HepG2 (cell line): Measurements from ENCODE around the gene PRELP. TPM values are rescaled to one million over a fixed set of nuclear protein-coding genes. Genes with fewer than 3 reads are reported as not detected.

Experiments used
- ATAC-seq: fragments of 200-7000 bp; cut with Tn5 transposase; 3 replicates; pipeline ENCODE4 v1.9.1; 2020; ENCODE audit warnings: mild to moderate bottlenecking, moderate library complexity
- BruUV-seq: library from RNA; stranded (reverse); fragments of 400-500 nt; replicated peaks from 2 replicates; lab custom pipeline; 2021; lab: Mats Ljungman, UMichigan
- CTCF ChIA-PET: fragments of 300-600 bp; formaldehyde crosslinking; extraction: SDS; loops from one replicate; lab custom pipeline; 2021; ENCODE audit warnings: low total read pairs, inconsistent platforms, low intra/inter-chr PET ratio; lab: Yijun Ruan, JAX
- POLR2A ChIA-PET: fragments of 350-600 bp; sonication (Branson Sonifier 250); formaldehyde crosslinking; loops from one replicate; lab custom pipeline; 2020; ENCODE audit warnings: antibody characterized with exemption, inconsistent platforms; lab: Yijun Ruan, JAX
- DNase-seq: peaks from one replicate; pipeline ENCODE4 v3.0.0-alpha.2; 2015; ENCODE audit warnings: low spot score
- FAIRE-seq: peaks from 3 replicates; lab custom pipeline; 2011; peaks lifted over from hg19 to GRCh38; lab: Jason Lieb, UNC
- H2AFZ ChIP-seq: one replicate; pipeline ENCODE4 v1.6.1; 2011; ENCODE audit warnings: low read length, inconsistent platforms
- H3K27ac ChIP-seq: fragments of 300-600 bp; 3 replicates; pipeline ENCODE4 v1.8.0; 2011; ENCODE audit warnings: mixed run types, mild to moderate bottlenecking, mixed read lengths, low read length, inconsistent platforms; ENCODE audit not compliant: insufficient read depth; ENCODE audit errors: extremely low read length
- H3K27me3 ChIP-seq, 2 experiments: fragments of 200-600 bp in 1 of 2; 2 replicates in 1 of 2; 3 replicates in 1 of 2; pipeline versions ENCODE4 v1.6.0 to v1.8.0; 2011; ENCODE audit warnings: low read length in 2 of 2, mild to moderate bottlenecking in 2 of 2, moderate library complexity in 2 of 2, inconsistent platforms in 1 of 2; ENCODE audit not compliant: insufficient read depth in 2 of 2, control insufficient read depth in 1 of 2
- H3K36me3 ChIP-seq, 2 experiments: fragments of 200-600 bp in 1 of 2; replicated peaks in 1 of 2; 2 replicates in 1 of 2; 3 replicates in 1 of 2; pipeline versions ENCODE4 v1.5.1 to v1.8.0; 2011; ENCODE audit warnings: low read length in 2 of 2, inconsistent platforms in 1 of 2; ENCODE audit not compliant: insufficient read depth in 2 of 2, control insufficient read depth in 1 of 2
- H3K4me1 ChIP-seq: 2 replicates; pipeline ENCODE4 v1.5.1; 2012; ENCODE audit warnings: low read length, inconsistent platforms; ENCODE audit not compliant: insufficient read depth
- H3K4me2 ChIP-seq: 2 replicates; pipeline ENCODE4 v1.6.0; 2011; ENCODE audit warnings: low read depth, low read length, inconsistent platforms
- H3K4me3 ChIP-seq, 3 experiments: fragments of 200-600 bp in 1 of 3; sonication (generic), shearing (Covaris generic) in 1 of 3; replicated peaks in 1 of 3; 2 replicates each; pipeline ENCODE4 v1.5.1; 2011 to 2016; ENCODE audit warnings: low read length in 3 of 3, inconsistent platforms in 2 of 3, low read depth in 2 of 3, mild to moderate bottlenecking in 2 of 3, control low read depth in 1 of 3, mixed read lengths in 1 of 3; ENCODE audit not compliant: insufficient read depth in 1 of 3
- H3K79me2 ChIP-seq: one replicate; pipeline ENCODE4 v1.6.1; 2011; ENCODE audit warnings: low read length, inconsistent platforms; ENCODE audit not compliant: insufficient read depth
- H3K9ac ChIP-seq: 2 replicates; pipeline ENCODE4 v1.6.0; 2011; ENCODE audit warnings: mild to moderate bottlenecking, low read depth, low read length, inconsistent platforms; ENCODE audit not compliant: insufficient read depth
- H3K9me3 ChIP-seq: 2 replicates; pipeline ENCODE4 v1.5.1; 2012; ENCODE audit warnings: mild to moderate bottlenecking, low read length
- H4K20me1 ChIP-seq: 2 replicates; pipeline ENCODE4 v1.6.0; 2011; ENCODE audit warnings: inconsistent platforms, mild to moderate bottlenecking, low read length, moderate library complexity; ENCODE audit not compliant: insufficient read depth
- ARNT2 ChIP-seq: sonication (generic); formaldehyde crosslinking; IDR thresholded peaks from 2 replicates; pipeline ENCODE4 v1.8.0; 2022; ENCODE audit warnings: mild to moderate bottlenecking, low read depth, missing genetic modification reagents, moderate library complexity
- CBX5 ChIP-seq: sonication (generic); formaldehyde crosslinking; IDR thresholded peaks from 2 replicates; pipeline ENCODE4 v1.4.0; 2020; ENCODE audit warnings: missing genetic modification reagents, borderline replicate concordance
- GABPB1 ChIP-seq: IDR thresholded peaks from 2 replicates; pipeline ENCODE4 v1.6.1; 2016; ENCODE audit warnings: mild to moderate bottlenecking, missing genetic modification reagents, moderate library complexity, missing compliant biosample characterization
- HMG20A ChIP-seq: IDR thresholded peaks from 2 replicates; pipeline ENCODE4 v1.6.1; 2016; ENCODE audit warnings: borderline replicate concordance
- JUND ChIP-seq: sonication (generic); formaldehyde crosslinking; IDR thresholded peaks from 2 replicates; pipeline ENCODE4 v1.8.0; 2022; ENCODE audit warnings: mild to moderate bottlenecking, missing genetic modification reagents
- LCORL ChIP-seq, 2 experiments: fragments of 450-650 bp in 1 of 2; sonication (generic) in 1 of 2; formaldehyde crosslinking in 1 of 2; IDR thresholded peaks; 2 replicates each; pipeline versions ENCODE4 v1.5.0 to v1.6.1; 2017 to 2020; ENCODE audit warnings: antibody characterized with exemption in 1 of 2, missing genetic modification reagents in 1 of 2
- NCOA1 ChIP-seq: sonication (generic); formaldehyde crosslinking; IDR thresholded peaks from 2 replicates; pipeline ENCODE4 v1.9.0; 2021; ENCODE audit warnings: missing genetic modification reagents
- SUZ12 ChIP-seq: fragments of 150-350 bp; IDR thresholded peaks from 2 replicates; pipeline ENCODE4 v1.6.1; 2014; ENCODE audit warnings: low read depth, low read length
- ZBTB20 ChIP-seq: sonication (generic); formaldehyde crosslinking; IDR thresholded peaks from 2 replicates; pipeline ENCODE4 v1.8.1; 2023; ENCODE audit warnings: missing genetic modification reagents, low read depth, mild to moderate bottlenecking, borderline replicate concordance
- ZFYVE20 ChIP-seq: sonication (generic); formaldehyde crosslinking; IDR thresholded peaks from 2 replicates; pipeline ENCODE4 v1.8.0; 2023; ENCODE audit warnings: low read depth, mild to moderate bottlenecking, moderate library complexity, missing genetic modification reagents, borderline replicate concordance
- ZNF224 ChIP-seq: sonication (generic); formaldehyde crosslinking; IDR thresholded peaks from 2 replicates; pipeline ENCODE4 v1.5.0; 2020; ENCODE audit warnings: mild to moderate bottlenecking, missing genetic modification reagents
- WGBS: methylation state at CpG from one replicate; pipeline ENCODE4 v1.1.6; 2017; ENCODE audit warnings: low lambda C conversion rate; 5-methylcytosine and 5-hydroxymethylcytosine counted together
- in situ Hi-C: cut with HindIII; loops from 2 replicates; pipeline ENCODE4 v1.10.0; 2017; ENCODE audit warnings: low pct_unique_long_range_greater_than_20kb; ENCODE audit not compliant: extremely low pct_ligation_motif_present
- intact Hi-C: fragments of 100-400 bp; cut with micrococcal nuclease; formaldehyde crosslinking; loops from one replicate; pipeline ENCODE4 v1.10.0; 2022; ENCODE audit not compliant: unreplicated experiment
- polyA plus RNA-seq, 8 experiments: library from polyadenylated mRNA; depleted of rRNA in 3 of 8; stranded (reverse) in 7 of 8; unstranded in 1 of 8; fragments of >200 nt; fragmentation: Illumina TruSeq in 4 of 8; extraction: Trizol in 4 of 8; gene quantifications; 2 replicates each; pipeline versions ENCODE4 v1.2.1 to v1.2.3, GENCODE V29; 2011 to 2016; ENCODE audit warnings: low read depth in 4 of 8, missing spikeins in 1 of 8, mixed read lengths in 1 of 8; ENCODE audit not compliant: insufficient read depth in 1 of 8
- total RNA-seq, 5 experiments: library from RNA; depleted of rRNA; stranded (reverse); fragments of >200 nt; fragmentation: Illumina TruSeq; extraction: Trizol; gene quantifications; 2 replicates each; pipeline ENCODE4 v1.2.3, GENCODE V29; 2016; ENCODE audit warnings: low read depth in 1 of 5
- TF ChIP-seq, protein P1 (sequence below): sonication (generic); formaldehyde crosslinking; IDR thresholded peaks from 2 replicates; pipeline ENCODE4 v1.5.0; 2020; ENCODE audit warnings: mild to moderate bottlenecking, missing genetic modification reagents
- TF ChIP-seq, protein P2 (sequence below): sonication (generic); formaldehyde crosslinking; IDR thresholded peaks from 2 replicates; pipeline ENCODE4 v1.5.1; 2020; ENCODE audit warnings: missing genetic modification reagents, mild to moderate bottlenecking, borderline replicate concordance
- TF ChIP-seq, protein P3 (sequence below): sonication (generic); formaldehyde crosslinking; IDR thresholded peaks from 2 replicates; pipeline ENCODE4 v1.4.0; 2020; ENCODE audit warnings: missing genetic modification reagents, mild to moderate bottlenecking, borderline replicate concordance
- TF ChIP-seq, protein P4 (sequence below): sonication (generic); formaldehyde crosslinking; IDR thresholded peaks from 2 replicates; pipeline ENCODE4 v1.8.1; 2022; ENCODE audit warnings: mild to moderate bottlenecking, missing genetic modification reagents

PRELP gene
- total and polyA plus RNA-seq, 2 of the 13 experiments (the other 11 are each of a cell fraction or from before 2014, with no cell fraction given), result not detected

DNA sequence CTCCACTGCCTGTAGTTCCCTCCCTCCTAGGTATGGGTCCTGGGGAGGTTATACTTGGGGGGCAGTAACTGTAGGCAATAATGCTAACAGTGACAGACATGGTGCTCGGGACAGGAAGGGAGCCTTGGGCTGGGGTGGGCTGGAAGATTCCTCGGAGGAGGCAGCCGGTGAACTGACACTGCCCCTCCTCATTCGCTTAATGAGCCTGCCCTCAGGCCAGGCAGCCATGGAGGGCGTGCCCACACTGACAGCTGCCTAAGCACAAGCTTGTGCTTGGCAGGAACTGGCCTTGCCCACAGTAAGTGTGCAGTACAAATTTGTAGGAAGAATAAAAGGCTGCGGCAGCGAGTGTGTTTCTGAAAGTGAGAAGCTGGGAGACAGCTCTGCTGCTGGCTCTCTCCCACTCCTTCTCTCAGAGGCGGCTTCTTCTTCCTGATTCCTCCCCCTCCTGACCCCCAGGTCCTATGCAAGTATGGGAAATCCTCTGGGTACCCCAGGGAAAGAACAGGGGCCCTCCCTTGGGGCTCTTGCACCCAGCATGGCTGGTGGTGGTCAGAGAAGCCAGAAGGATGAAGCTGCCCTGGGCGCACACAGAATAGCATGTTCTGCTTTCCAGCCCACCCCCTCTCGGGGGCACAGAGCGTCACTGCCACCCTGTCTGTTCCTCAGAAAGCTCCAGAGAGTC lies 42.0 kb downstream of the PRELP start:
- POLR2A ChIA-PET, result no interaction called here

More for the DNA sequence above, 42.0 kb downstream of the PRELP start:
- ATAC-seq, result no peak
- no peak overlapping the region for H3K4me3 ChIP-seq
- H3K9ac ChIP-seq, result no peak overlapping the region
- 44% methylated on average over 4 of the region's 11 CpGs for WGBS
- H3K4me2 ChIP-seq, result no peak overlapping the region
- H3K36me3 ChIP-seq, result no peaks in the 10 kb centered on the region
- TF ChIP-seq GABPB1, result no peak
- no peak for TF ChIP-seq JUND (CRISPR knock-in tag)
- TF ChIP-seq, protein P1, sequence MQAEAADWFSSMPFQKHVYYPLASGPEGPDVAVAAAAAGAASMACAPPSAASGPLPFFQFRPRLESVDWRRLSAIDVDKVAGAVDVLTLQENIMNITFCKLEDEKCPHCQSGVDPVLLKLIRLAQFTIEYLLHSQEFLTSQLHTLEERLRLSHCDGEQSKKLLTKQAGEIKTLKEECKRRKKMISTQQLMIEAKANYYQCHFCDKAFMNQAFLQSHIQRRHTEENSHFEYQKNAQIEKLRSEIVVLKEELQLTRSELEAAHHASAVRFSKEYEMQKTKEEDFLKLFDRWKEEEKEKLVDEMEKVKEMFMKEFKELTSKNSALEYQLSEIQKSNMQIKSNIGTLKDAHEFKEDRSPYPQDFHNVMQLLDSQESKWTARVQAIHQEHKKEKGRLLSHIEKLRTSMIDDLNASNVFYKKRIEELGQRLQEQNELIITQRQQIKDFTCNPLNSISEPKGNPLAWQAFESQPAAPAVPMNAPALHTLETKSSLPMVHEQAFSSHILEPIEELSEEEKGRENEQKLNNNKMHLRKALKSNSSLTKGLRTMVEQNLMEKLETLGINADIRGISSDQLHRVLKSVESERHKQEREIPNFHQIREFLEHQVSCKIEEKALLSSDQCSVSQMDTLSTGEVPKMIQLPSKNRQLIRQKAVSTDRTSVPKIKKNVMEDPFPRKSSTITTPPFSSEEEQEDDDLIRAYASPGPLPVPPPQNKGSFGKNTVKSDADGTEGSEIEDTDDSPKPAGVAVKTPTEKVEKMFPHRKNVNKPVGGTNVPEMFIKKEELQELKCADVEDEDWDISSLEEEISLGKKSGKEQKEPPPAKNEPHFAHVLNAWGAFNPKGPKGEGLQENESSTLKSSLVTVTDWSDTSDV (CRISPR knock-in tag), result no peak
- TF ChIP-seq, protein P2, sequence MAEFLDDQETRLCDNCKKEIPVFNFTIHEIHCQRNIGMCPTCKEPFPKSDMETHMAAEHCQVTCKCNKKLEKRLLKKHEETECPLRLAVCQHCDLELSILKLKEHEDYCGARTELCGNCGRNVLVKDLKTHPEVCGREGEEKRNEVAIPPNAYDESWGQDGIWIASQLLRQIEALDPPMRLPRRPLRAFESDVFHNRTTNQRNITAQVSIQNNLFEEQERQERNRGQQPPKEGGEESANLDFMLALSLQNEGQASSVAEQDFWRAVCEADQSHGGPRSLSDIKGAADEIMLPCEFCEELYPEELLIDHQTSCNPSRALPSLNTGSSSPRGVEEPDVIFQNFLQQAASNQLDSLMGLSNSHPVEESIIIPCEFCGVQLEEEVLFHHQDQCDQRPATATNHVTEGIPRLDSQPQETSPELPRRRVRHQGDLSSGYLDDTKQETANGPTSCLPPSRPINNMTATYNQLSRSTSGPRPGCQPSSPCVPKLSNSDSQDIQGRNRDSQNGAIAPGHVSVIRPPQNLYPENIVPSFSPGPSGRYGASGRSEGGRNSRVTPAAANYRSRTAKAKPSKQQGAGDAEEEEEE (CRISPR knock-in tag), result no peak
- TF ChIP-seq ARNT2, result no peak
- TF ChIP-seq ZNF224, result no peak
- TF ChIP-seq NCOA1 (CRISPR knock-in tag), result no peak
- TF ChIP-seq LCORL (IDR thresholded peaks at IDR 0.05), result no peak
- TF ChIP-seq LCORL (CRISPR knock-in tag; IDR thresholded peaks at IDR 0.05), result no peak
- TF ChIP-seq, protein P3, sequence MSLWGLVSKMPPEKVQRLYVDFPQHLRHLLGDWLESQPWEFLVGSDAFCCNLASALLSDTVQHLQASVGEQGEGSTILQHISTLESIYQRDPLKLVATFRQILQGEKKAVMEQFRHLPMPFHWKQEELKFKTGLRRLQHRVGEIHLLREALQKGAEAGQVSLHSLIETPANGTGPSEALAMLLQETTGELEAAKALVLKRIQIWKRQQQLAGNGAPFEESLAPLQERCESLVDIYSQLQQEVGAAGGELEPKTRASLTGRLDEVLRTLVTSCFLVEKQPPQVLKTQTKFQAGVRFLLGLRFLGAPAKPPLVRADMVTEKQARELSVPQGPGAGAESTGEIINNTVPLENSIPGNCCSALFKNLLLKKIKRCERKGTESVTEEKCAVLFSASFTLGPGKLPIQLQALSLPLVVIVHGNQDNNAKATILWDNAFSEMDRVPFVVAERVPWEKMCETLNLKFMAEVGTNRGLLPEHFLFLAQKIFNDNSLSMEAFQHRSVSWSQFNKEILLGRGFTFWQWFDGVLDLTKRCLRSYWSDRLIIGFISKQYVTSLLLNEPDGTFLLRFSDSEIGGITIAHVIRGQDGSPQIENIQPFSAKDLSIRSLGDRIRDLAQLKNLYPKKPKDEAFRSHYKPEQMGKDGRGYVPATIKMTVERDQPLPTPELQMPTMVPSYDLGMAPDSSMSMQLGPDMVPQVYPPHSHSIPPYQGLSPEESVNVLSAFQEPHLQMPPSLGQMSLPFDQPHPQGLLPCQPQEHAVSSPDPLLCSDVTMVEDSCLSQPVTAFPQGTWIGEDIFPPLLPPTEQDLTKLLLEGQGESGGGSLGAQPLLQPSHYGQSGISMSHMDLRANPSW (CRISPR knock-in tag), result no peak
- TF ChIP-seq HMG20A (CRISPR knock-in tag), result no peak
- TF ChIP-seq ZFYVE20 (CRISPR knock-in tag), result no peak
- no peak for TF ChIP-seq SUZ12
- no peak for TF ChIP-seq CBX5 (CRISPR knock-in tag)
- TF ChIP-seq, protein P4, sequence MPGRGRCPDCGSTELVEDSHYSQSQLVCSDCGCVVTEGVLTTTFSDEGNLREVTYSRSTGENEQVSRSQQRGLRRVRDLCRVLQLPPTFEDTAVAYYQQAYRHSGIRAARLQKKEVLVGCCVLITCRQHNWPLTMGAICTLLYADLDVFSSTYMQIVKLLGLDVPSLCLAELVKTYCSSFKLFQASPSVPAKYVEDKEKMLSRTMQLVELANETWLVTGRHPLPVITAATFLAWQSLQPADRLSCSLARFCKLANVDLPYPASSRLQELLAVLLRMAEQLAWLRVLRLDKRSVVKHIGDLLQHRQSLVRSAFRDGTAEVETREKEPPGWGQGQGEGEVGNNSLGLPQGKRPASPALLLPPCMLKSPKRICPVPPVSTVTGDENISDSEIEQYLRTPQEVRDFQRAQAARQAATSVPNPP (CRISPR knock-in tag), result no peak
- no peak for TF ChIP-seq ZBTB20 (CRISPR knock-in tag)
- TF ChIP-seq, all 625 proteins: peak for 0
- FAIRE-seq (no peak), DNase-seq (no peak)
- Histone ChIP-seq H4K20me1 (peaks cover 2% of the 10 kb centered on the region; the same call in 1 of the 2 replicates), H3K27ac (no peak overlapping the region), H3K9me3 (no peaks in the 10 kb centered on the region), H3K79me2 (no peaks in the 10 kb centered on the region), H3K27me3 (peaks cover 3 to 23% of the 10 kb centered on the region in 2 experiments; a peak in 4 of 5 replicates), H3K4me1 (no peaks in the 10 kb centered on the region), H2AFZ (no peak overlapping the region)
- CTCF ChIA-PET, result no interaction called here
- in situ Hi-C loops, result no loop called here
- BruUV-seq, result no TSS peak
- intact Hi-C loops, result no loop called here
